Panc1 (cell line): ENCODE results near the gene CAMK2B. TPM values are rescaled to one million over a fixed set of nuclear protein-coding genes. Genes with fewer than 3 reads are reported as not detected.

ENCODE experiments used
- ATAC-seq: fragments of 200-7000 bp; cut with Tn5 transposase; 2 replicates; pipeline ENCODE4 v1.9.1; 2020; ENCODE audit warnings: mild to moderate bottlenecking, moderate library complexity
- BruUV-seq: library from RNA; stranded (reverse); fragments of 400-500 nt; replicated peaks from 2 replicates; lab custom pipeline; 2021; lab: Mats Ljungman, UMichigan
- CTCF ChIA-PET: fragments of 300-600 bp; sonication (Branson Sonifier 250); formaldehyde crosslinking; loops from one replicate; lab custom pipeline; 2022; ENCODE audit warnings: antibody characterized with exemption; lab: Charles Lee
- POLR2A ChIA-PET: fragments of 300-600 bp; sonication (Branson Sonifier 250); formaldehyde crosslinking; loops from one replicate; lab custom pipeline; 2022; ENCODE audit warnings: antibody characterized with exemption; lab: Charles Lee
- DNase-seq: peaks from one replicate; pipeline ENCODE4 v3.0.0-alpha.2; 2010; ENCODE audit warnings: low read depth, low spot score
- H3K27ac ChIP-seq: 2 replicates; pipeline ENCODE4 v1.5.1; 2011; ENCODE audit warnings: mild to moderate bottlenecking, low read length, inconsistent platforms
- H3K27me3 ChIP-seq: fragments of 200-500 bp; sonication (Bioruptor generic); 2 replicates; pipeline ENCODE4 v1.6.0; 2014; ENCODE audit warnings: low read length, inconsistent platforms; ENCODE audit not compliant: control insufficient read depth, insufficient read depth
- H3K36me3 ChIP-seq: fragments of 200-500 bp; sonication (Bioruptor generic); 2 replicates; pipeline ENCODE4 v1.5.1; 2014; ENCODE audit warnings: inconsistent platforms, mild to moderate bottlenecking, low read length, moderate library complexity; ENCODE audit not compliant: control insufficient read depth, insufficient read depth
- H3K4me1 ChIP-seq: 2 replicates; pipeline ENCODE4 v1.5.1; 2011; ENCODE audit warnings: inconsistent platforms, mild to moderate bottlenecking, low read length, moderate library complexity; ENCODE audit not compliant: control insufficient read depth, insufficient read depth
- H3K4me3 ChIP-seq, 2 experiments: 2 replicates each; pipeline ENCODE4 v1.5.1; 2011 to 2012; ENCODE audit warnings: low read depth in 2 of 2, low read length in 2 of 2, mild to moderate bottlenecking in 2 of 2, inconsistent platforms in 1 of 2, moderate library complexity in 1 of 2
- H3K9me3 ChIP-seq: fragments of 200-500 bp; sonication (Bioruptor generic); 2 replicates; pipeline ENCODE4 v1.5.1; 2014; ENCODE audit warnings: low read depth, mild to moderate bottlenecking, inconsistent platforms, low read length, moderate library complexity; ENCODE audit not compliant: control insufficient read depth, insufficient read depth
- POLR2AphosphoS5 ChIP-seq: IDR thresholded peaks from 2 replicates; pipeline ENCODE4 v1.6.1; 2012; ENCODE audit warnings: mild to moderate bottlenecking, low read depth, low read length, moderate library complexity
- SIN3A ChIP-seq: IDR thresholded peaks from 2 replicates; pipeline ENCODE4 v1.6.1; 2012; ENCODE audit warnings: low read depth, mild to moderate bottlenecking, low read length, moderate library complexity, borderline replicate concordance; ENCODE audit not compliant: insufficient read depth
- TCF7L2 ChIP-seq: IDR thresholded peaks from 2 replicates; pipeline ENCODE4 v1.6.1; 2011; ENCODE audit warnings: mild to moderate bottlenecking, low read depth, low read length, inconsistent platforms
- in situ Hi-C: cut with HindIII; loops from 2 replicates; pipeline ENCODE4 v1.10.0; 2016; ENCODE audit warnings: low sequenced_read_pairs, low pct_unique_long_range_greater_than_20kb
- intact Hi-C: fragments of 100-400 bp; cut with micrococcal nuclease; formaldehyde crosslinking; loops from one replicate; pipeline ENCODE4 v1.10.0; 2022; ENCODE audit not compliant: unreplicated experiment
- total RNA-seq: library from RNA; stranded (reverse); gene quantifications from one replicate; pipeline ENCODE4 v1.2.1, GENCODE V29; 2021; ENCODE audit not compliant: unreplicated experiment
- TF ChIP-seq, protein P1 (sequence below), 2 experiments: IDR thresholded peaks; 2 replicates each; pipeline ENCODE4 v1.6.1; 2011 to 2012; ENCODE audit warnings: low read depth in 2 of 2, control low read depth in 1 of 2, low read length in 1 of 2, mild to moderate bottlenecking in 1 of 2, moderate library complexity in 1 of 2; ENCODE audit not compliant: insufficient read depth in 1 of 2
- TF ChIP-seq, protein P2 (sequence below): fragments of 450-650 bp; IDR thresholded peaks from 2 replicates; pipeline ENCODE4 v1.5.1; 2017; ENCODE audit warnings: mild to moderate bottlenecking

The CAMK2B gene
- total RNA-seq, 1 experiment from 2014 or later: 0.26 TPM

DNA sequence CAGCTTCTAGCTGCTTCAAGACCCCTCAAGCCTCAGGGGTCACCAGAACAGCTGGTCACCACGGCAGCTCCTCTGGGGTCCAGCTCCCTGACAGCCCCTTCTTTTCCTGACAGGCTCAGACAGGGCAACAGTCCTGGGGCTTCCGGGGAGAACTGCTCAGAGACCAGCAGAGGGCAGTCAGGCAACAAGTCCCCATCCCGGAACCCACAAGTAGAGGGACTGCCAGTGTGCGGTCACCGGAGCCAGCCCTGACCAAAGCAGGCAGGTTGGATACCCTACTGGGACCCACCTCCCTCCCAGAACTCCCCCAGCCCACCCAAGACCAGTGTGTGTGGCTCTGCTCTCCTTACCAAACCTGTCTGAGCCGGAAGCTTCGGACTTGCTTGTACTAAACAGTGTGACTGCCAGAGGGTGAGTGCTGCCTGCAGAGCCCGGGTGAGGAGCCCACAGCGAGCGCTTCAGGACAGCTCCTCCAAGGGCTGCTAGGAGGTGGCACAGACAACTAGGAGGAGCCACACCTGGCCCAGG, 84.3 kb downstream of the CAMK2B start:
- DNase-seq (peak; percentile 64), ATAC-seq (peak; percentile 96)
- Histone ChIP-seq H3K4me3 (peak overlapping the region; percentile 13 to 57; a peak in 2 of 4 replicates), H3K9me3 (no peaks in the 10 kb centered on the region), H3K36me3 (no peaks in the 10 kb centered on the region), H3K27me3 (no peaks in the 10 kb centered on the region), H3K4me1 (0 out of 2 replicates have a peak, but pooled peaks cover 3% of the 10 kb centered on the region), H3K27ac (no peak overlapping the region)
- in situ Hi-C loops (no loop called here), intact Hi-C loops (loop anchor here (1.0 to 10.0 kb wide), 3 partner anchors 66 to 324 kb away; no protein-coding TSS in a partner anchor)
- no peak for TF ChIP-seq TCF7L2
- TF ChIP-seq, protein P1, sequence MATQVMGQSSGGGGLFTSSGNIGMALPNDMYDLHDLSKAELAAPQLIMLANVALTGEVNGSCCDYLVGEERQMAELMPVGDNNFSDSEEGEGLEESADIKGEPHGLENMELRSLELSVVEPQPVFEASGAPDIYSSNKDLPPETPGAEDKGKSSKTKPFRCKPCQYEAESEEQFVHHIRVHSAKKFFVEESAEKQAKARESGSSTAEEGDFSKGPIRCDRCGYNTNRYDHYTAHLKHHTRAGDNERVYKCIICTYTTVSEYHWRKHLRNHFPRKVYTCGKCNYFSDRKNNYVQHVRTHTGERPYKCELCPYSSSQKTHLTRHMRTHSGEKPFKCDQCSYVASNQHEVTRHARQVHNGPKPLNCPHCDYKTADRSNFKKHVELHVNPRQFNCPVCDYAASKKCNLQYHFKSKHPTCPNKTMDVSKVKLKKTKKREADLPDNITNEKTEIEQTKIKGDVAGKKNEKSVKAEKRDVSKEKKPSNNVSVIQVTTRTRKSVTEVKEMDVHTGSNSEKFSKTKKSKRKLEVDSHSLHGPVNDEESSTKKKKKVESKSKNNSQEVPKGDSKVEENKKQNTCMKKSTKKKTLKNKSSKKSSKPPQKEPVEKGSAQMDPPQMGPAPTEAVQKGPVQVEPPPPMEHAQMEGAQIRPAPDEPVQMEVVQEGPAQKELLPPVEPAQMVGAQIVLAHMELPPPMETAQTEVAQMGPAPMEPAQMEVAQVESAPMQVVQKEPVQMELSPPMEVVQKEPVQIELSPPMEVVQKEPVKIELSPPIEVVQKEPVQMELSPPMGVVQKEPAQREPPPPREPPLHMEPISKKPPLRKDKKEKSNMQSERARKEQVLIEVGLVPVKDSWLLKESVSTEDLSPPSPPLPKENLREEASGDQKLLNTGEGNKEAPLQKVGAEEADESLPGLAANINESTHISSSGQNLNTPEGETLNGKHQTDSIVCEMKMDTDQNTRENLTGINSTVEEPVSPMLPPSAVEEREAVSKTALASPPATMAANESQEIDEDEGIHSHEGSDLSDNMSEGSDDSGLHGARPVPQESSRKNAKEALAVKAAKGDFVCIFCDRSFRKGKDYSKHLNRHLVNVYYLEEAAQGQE (IDR thresholded peaks at IDR 0.05; ENCODE audit: insufficient read depth in 1 of 2, low read depth in 2 of 2, low read length in 1 of 2): no peak
- TF ChIP-seq, protein P2, sequence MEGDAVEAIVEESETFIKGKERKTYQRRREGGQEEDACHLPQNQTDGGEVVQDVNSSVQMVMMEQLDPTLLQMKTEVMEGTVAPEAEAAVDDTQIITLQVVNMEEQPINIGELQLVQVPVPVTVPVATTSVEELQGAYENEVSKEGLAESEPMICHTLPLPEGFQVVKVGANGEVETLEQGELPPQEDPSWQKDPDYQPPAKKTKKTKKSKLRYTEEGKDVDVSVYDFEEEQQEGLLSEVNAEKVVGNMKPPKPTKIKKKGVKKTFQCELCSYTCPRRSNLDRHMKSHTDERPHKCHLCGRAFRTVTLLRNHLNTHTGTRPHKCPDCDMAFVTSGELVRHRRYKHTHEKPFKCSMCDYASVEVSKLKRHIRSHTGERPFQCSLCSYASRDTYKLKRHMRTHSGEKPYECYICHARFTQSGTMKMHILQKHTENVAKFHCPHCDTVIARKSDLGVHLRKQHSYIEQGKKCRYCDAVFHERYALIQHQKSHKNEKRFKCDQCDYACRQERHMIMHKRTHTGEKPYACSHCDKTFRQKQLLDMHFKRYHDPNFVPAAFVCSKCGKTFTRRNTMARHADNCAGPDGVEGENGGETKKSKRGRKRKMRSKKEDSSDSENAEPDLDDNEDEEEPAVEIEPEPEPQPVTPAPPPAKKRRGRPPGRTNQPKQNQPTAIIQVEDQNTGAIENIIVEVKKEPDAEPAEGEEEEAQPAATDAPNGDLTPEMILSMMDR: peak; percentile 97
- ChIA-PET POLR2A (no interaction called here), CTCF (interaction anchor here (0.6 to 1.3 kb wide), 12 partner anchors 10 to 324 kb away, joined by 3 to 13 read pairs (median 3); no protein-coding TSS in a partner anchor)
- BruUV-seq: no TSS peak

DNA sequence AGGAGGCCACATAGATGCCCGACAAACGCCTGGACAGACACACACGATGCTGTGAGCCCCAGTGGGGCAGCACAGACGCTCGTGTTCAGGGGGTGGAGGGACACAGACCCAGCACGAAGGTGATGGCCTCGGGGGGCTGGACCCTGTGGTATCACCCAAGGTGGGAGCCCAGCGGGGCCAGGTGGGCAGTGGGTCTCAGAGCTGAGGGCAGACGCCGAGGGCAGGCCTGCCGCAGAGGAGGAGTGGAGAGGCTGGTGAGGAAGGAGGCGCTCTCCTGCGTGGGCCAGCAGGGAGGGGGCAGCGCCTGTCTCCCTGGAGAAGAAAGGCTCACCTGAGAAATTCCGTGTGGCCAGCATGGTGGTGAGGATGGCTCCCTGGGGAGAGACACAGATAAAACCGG, 85.0 kb downstream of the CAMK2B start:
- TF ChIP-seq, protein P2: no peak
- TF ChIP-seq TCF7L2 (no peak), POLR2AphosphoS5 (no peak), SIN3A (no peak)
- TF ChIP-seq, protein P1 (IDR thresholded peaks at IDR 0.05; ENCODE audit: insufficient read depth in 1 of 2, low read depth in 2 of 2, low read length in 1 of 2): no peak
- BruUV-seq: no TSS peak
- POLR2A ChIA-PET: no interaction called here
- H3K27me3 ChIP-seq: no peaks in the 10 kb centered on the region
- in situ Hi-C loops (no loop called here), intact Hi-C loops (loop anchor here (5.0 to 10.0 kb wide), 2 partner anchors 67 to 324 kb away; no protein-coding TSS in a partner anchor)
- no peak overlapping the region for H3K27ac ChIP-seq
- H3K9me3 ChIP-seq: no peaks in the 10 kb centered on the region
- H3K36me3 ChIP-seq: no peaks in the 10 kb centered on the region
- H3K4me3 ChIP-seq: no peak overlapping the region
- no peak for DNase-seq
- CTCF ChIA-PET: interaction anchor here (0.5 to 1.3 kb wide), 9 partner anchors 10 to 325 kb away, joined by 3 to 13 read pairs (median 3); no protein-coding TSS in a partner anchor
- H3K4me1 ChIP-seq: 0 out of 2 replicates have a peak, but pooled peaks cover 3% of the 10 kb centered on the region
- ATAC-seq: peak; percentile 3; the same call in 1 of the 2 replicates
